Naive thymus-derived CD8-positive, alpha-beta T cell (primary cell): ENCODE measurements around the gene MVK. TPM values are rescaled to one million over a fixed set of nuclear protein-coding genes. Genes with fewer than 3 reads are reported as not detected.

Experiments used
- ATAC-seq, 2 donors: fragments of 150-1000 bp; cut with Tn5 transposase in 1 of 2; sonication (Bioruptor Pico), chemical (Tn5 transposase) in 1 of 2; 1 replicate in 1 of 2; 2 replicates in 1 of 2; pipeline ENCODE4 v1.10.0; 2021; ENCODE audit warnings: mild to moderate bottlenecking in 2 of 2, moderate library complexity in 2 of 2
- POLR2A ChIA-PET: fragments of 350-600 bp; sonication (Branson Sonifier 250); formaldehyde crosslinking; loops from one replicate; lab custom pipeline; 2021; ENCODE audit warnings: antibody characterized with exemption; lab: Charles Lee
- DNase-seq, 10 donors: peaks; one replicate each; pipeline versions ENCODE4 v3.0.0 to v3.0.0-alpha.2; 2020 to 2022
- H3K27ac Mint-ChIP-seq, 10 donors: one replicate each; pipeline ENCODE4 v1.8.0; 2020 to 2022; ENCODE audit warnings: mild to moderate bottlenecking in 10 of 10, mixed read lengths in 10 of 10, moderate library complexity in 4 of 10, inconsistent platforms in 1 of 10
- H3K27me3 Mint-ChIP-seq, 5 donors: one replicate each; pipeline ENCODE4 v1.8.0; 2021 to 2022; ENCODE audit warnings: mixed read lengths in 5 of 5
- H3K36me3 Mint-ChIP-seq, 3 donors: one replicate each; pipeline ENCODE4 v1.8.0; 2020 to 2022; ENCODE audit warnings: mixed read lengths in 3 of 3, mild to moderate bottlenecking in 2 of 3, inconsistent platforms in 1 of 3
- H3K4me1 Mint-ChIP-seq, 4 donors: one replicate each; pipeline ENCODE4 v1.8.0; 2021 to 2022; ENCODE audit warnings: mixed read lengths in 4 of 4
- H3K4me3 Mint-ChIP-seq, 10 donors: one replicate each; pipeline ENCODE4 v1.8.0; 2020 to 2022; ENCODE audit warnings: mild to moderate bottlenecking in 10 of 10, mixed read lengths in 10 of 10, moderate library complexity in 6 of 10, inconsistent platforms in 1 of 10
- H3K9me3 Mint-ChIP-seq, 9 donors: one replicate each; pipeline ENCODE4 v1.8.0; 2020 to 2022; ENCODE audit warnings: mixed read lengths in 9 of 9, mild to moderate bottlenecking in 3 of 9, inconsistent platforms in 1 of 9, moderate library complexity in 1 of 9
- polyA plus RNA-seq, 3 donors: library from polyadenylated mRNA; unstranded; fragments of 300-500 nt; fragmentation: Illumina TruSeq; gene quantifications; one replicate each; pipeline ENCODE4 v1.2.3, GENCODE V29; 2021
- total RNA-seq, 8 experiments: library from RNA in 2 of 8; stranded (reverse) in 2 of 8; gene quantifications; one replicate each; pipeline ENCODE4 v1.2.3 and lab custom pipeline; 2021 to 2026

Gene MVK
- total and polyA plus RNA-seq, 5 experiments from 2014 or later: 2.6 to 11.5 (median 3.6) TPM

DNA sequence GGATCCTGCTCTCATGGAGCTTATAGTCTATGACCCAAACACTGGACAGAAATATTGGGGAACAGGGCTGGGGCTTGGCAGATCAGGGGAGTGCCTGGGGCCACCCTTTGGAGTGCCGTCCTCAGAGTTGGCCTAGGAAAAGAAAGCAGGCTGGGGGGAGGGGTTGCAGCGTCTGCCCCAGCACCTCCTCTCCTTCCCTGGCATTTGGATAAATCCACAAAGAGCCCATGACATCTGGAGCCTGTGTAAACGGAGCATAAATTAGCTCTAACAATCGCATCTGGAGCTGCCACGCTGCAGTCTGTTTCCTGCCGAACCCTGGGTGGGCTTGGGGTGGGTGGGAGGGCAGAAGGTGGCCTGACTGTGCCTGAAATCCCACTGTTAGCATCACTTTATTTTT, 63.8 kb downstream of the MVK start:
- Mint-ChIP-seq H3K27ac (no peak overlapping the region), H3K4me3 (no peak overlapping the region), H3K27me3 (peaks cover 3 to 22% (median 8%) of the 10 kb centered on the region in 5 donors), H3K36me3 (no peaks in the 10 kb centered on the region), H3K9me3 (peaks cover 0 to 10% (median 0%) of the 10 kb centered on the region in 9 donors), H3K4me1 (no peaks in the 10 kb centered on the region)
- DNase-seq (peak in 1 of 10 donors; percentile 27), ATAC-seq (no peak)
- POLR2A ChIA-PET: no interaction called here

DNA sequence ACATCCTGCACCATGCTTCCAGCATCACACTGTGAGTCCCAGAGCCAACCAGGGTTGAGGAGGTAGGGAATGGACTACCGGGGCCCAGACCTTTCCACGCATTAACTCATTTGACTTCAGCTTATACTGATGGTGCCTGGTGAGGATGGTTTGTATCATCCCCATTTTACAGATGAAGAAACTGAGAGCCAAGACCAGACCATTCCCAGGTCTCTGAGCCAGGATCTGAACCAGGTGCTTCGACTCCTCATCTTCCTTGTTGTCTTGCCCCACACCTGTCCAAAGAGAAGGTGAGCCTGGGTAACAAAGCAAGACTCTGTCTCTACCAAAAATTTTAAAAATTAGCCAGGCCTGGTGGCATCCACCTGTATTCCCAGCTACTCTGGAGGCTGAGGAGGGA, 64.4 kb downstream of the MVK start:
- H3K4me1 Mint-ChIP-seq: no peaks in the 10 kb centered on the region
- H3K36me3 Mint-ChIP-seq: no peaks in the 10 kb centered on the region
- no peak for ATAC-seq
- H3K27ac Mint-ChIP-seq: no peak overlapping the region
- no peak overlapping the region for H3K4me3 Mint-ChIP-seq
- DNase-seq: no peak
- POLR2A ChIA-PET: no interaction called here
- peaks cover 0 to 10% (median 0%) of the 10 kb centered on the region in 9 donors for H3K9me3 Mint-ChIP-seq
- H3K27me3 Mint-ChIP-seq: peaks cover 3 to 22% (median 8%) of the 10 kb centered on the region in 5 donors

DNA sequence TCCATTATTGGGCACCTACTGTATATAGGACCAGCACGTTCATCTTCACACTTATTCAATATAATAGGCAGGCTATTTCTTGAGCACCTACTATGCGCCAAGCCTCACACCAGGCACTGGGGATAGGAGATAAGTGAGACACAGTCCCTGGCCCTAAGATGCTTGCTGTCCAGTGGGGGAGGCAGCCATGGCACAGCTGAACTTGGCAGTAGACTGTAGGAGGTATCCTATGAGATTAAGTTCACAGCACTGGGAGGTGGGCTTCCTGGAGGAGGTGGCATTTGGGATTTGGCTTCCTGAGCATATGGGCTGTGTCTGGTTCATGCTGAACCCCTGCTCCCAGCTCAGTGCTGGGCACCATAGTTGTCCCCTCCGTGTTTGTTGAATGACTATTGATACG, 65.1 kb downstream of the MVK start:
- ATAC-seq (no peak), DNase-seq (peak in 1 of 10 donors; percentile 34)
- Mint-ChIP-seq H3K27ac (no peak overlapping the region), H3K4me1 (no peaks in the 10 kb centered on the region), H3K9me3 (peaks cover 0 to 6% (median 0%) of the 10 kb centered on the region in 9 donors), H3K4me3 (no peak overlapping the region), H3K27me3 (peaks cover 3 to 22% (median 8%) of the 10 kb centered on the region in 5 donors), H3K36me3 (no peaks in the 10 kb centered on the region)
- POLR2A ChIA-PET: no interaction called here

DNA sequence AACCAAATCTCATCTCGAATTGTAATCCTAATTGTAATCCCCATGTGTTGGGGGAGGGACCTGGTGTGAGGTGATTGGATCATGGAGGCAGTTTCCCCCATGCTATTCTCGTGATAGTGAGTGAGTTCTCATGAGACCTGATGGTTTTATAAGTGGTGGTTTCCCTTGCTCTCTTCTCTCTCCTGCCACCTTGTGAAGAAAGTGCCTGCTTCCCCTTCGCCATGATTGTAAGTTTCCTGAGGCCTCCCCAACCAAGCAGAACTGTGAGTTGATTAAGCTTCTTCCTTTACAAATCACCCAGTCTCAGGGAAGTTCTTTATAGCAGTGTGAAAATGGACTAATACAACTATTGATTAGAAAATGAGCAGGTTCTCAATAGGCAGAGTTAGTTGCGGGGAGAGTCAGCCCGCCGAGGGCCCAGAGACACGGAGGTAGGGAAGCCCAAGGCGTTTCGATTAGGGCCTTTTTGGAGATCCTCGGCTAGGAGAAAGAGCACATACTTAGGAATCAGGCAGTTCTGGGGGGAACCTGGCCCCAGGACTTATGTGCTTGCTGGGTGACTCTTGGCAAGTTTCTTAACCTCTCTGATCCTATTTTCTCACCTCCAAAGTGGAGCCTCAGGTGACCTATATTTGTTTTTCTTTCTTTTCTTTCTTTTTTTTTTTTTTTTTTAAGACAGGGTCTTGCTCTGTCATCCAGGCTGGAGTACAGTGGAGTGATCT, 65.7 kb downstream of the MVK start:
- Mint-ChIP-seq H3K36me3 (no peaks in the 10 kb centered on the region), H3K9me3 (no peaks in the 10 kb centered on the region), H3K4me1 (no peaks in the 10 kb centered on the region), H3K4me3 (no peak overlapping the region), H3K27me3 (peaks cover 3 to 22% (median 8%) of the 10 kb centered on the region in 5 donors), H3K27ac (no peak overlapping the region)
- POLR2A ChIA-PET: no interaction called here
- DNase-seq (peak in 1 of 10 donors; percentile 54), ATAC-seq (no peak)

DNA sequence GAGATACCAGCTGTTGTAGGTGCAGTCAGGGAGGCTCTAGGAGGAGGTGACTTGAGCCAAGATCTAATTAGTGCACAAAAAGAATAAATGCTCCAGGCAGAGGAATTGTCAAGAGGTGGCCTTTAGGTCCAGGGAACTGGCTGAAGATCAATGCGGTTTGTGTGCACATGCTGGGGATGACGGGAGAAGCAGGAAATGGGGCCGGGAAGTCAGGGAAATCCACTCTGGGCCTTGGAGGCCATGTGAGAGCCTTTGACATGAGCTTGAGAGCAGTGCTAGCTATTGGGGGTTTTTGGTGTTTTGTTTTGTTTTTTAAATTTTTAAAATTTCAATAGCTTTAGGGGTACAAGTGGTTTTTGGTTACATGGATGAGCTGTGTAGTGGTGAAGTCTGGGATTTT, 67.4 kb downstream of the MVK start:
- no peaks in the 10 kb centered on the region for H3K36me3 Mint-ChIP-seq
- POLR2A ChIA-PET: no interaction called here
- no peaks in the 10 kb centered on the region for H3K9me3 Mint-ChIP-seq
- H3K27me3 Mint-ChIP-seq: peaks cover 3 to 34% (median 12%) of the 10 kb centered on the region in 5 donors
- no peak for DNase-seq
- H3K4me1 Mint-ChIP-seq: no peaks in the 10 kb centered on the region
- H3K4me3 Mint-ChIP-seq: no peak overlapping the region
- H3K27ac Mint-ChIP-seq: no peak overlapping the region
- ATAC-seq: no peak

DNA sequence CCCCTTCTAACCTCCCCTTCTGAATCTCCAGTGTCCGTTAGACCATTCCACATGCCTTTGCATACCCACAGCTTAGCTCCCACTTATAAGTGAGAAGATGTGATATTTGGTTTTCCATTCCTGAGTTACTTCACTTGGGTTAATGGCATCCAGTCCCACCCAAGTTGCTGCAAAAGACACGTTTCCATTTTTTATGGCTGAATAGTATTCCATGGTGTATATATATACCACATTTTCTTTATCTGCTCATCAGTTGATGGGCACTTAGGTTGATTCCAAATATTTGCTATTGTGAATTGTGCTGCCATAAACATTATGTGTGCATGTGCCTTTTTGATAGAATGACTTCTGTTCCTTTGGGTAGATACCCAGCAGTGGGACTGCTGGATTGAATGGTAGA, 67.8 kb downstream of the MVK start:
- Mint-ChIP-seq H3K4me1 (no peaks in the 10 kb centered on the region), H3K27me3 (peaks cover 3 to 37% (median 15%) of the 10 kb centered on the region in 5 donors), H3K27ac (no peak overlapping the region), H3K36me3 (no peaks in the 10 kb centered on the region), H3K4me3 (no peak overlapping the region), H3K9me3 (no peaks in the 10 kb centered on the region)
- POLR2A ChIA-PET: no interaction called here
- ATAC-seq: no peak
- DNase-seq: no peak

DNA sequence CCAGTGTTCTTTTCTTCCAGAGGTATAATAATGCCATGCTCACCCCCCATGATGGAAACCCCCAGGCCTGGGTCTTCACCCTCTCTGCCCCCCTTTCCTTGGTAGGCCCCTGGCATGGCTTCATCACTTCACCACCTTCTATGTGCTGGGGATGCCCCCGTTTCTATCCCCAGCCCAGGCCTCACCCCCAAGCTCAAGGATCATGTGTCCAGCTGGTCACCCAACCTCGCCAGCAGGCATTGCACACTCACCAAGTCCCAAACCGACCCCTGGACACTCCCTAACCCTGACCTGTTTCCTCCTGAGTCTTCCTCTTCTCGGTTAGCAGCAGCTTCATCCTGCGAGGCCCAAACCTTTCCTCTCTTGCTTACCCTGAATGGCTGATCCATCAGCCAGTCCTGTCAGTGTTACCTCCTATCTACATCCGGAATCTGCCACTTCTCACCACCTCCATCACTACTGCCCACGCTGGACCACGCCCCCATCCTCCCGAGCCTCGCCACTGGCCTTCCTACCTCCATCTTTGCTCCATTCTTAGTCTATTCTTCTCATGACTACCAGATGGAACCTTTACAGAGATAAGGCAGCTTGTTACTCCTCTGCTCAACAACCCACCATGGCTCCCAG, 69.0 kb downstream of the MVK start:
- Mint-ChIP-seq H3K27ac (no peak overlapping the region), H3K4me1 (no peaks in the 10 kb centered on the region), H3K9me3 (no peaks in the 10 kb centered on the region), H3K27me3 (peaks cover 13 to 45% (median 22%) of the 10 kb centered on the region in 5 donors), H3K4me3 (no peak overlapping the region), H3K36me3 (no peaks in the 10 kb centered on the region)
- POLR2A ChIA-PET: no interaction called here
- ATAC-seq (no peak), DNase-seq (peak in 1 of 10 donors; percentile 10)

DNA sequence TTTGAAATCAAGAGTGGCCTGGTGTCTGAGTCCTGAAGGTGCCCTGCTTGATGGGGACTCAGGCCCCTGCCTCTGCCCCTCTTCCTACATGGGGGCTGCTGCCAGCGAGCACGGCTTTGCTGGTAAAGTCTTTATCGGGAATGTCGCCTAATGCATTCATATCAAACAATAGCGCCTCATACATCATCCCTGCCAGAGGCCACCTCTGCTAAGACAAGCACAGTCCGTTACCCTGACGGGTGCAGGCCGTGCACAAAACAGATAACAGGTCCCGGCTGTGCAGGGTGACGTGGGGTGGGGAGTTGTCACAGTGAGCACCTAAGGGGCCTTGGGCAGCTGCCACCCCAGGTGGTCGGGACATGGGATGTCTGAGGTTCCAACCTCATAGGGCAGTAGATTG, 71.6 kb downstream of the MVK start:
- POLR2A ChIA-PET: no interaction called here
- Mint-ChIP-seq H3K36me3 (no peaks in the 10 kb centered on the region), H3K4me1 (no peaks in the 10 kb centered on the region), H3K4me3 (no peak overlapping the region), H3K27ac (peak overlapping the region in 1 of 10 donors; percentile 12), H3K27me3 (peaks cover 15 to 47% (median 21%) of the 10 kb centered on the region in 5 donors), H3K9me3 (no peaks in the 10 kb centered on the region)
- peak in 1 of 10 donors; percentile 60 for DNase-seq
- ATAC-seq: no peak

DNA sequence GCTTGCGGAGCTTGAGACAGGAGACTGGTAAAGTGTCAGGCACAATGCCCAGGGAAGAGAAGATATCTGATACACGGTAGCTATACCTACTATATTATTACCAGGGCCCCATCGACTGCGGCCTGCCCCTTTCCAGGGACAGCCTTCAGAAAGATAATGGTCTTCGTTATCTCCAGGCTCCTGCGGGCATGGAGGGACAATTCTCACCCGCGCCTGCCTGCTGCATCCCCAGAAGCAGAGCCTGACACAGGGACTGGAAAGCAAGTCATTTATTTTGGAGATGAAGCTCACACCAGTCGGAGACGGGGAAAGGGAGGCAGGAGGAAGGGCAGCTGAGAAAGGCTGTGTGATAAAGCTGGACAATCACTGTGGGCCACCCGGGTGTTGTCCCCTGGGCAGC, 72.1 kb downstream of the MVK start:
- DNase-seq (peak in 1 of 10 donors; percentile 36), ATAC-seq (no peak)
- Mint-ChIP-seq H3K4me1 (no peaks in the 10 kb centered on the region), H3K27ac (no peak overlapping the region), H3K27me3 (peaks cover 14 to 48% (median 21%) of the 10 kb centered on the region in 5 donors), H3K36me3 (no peaks in the 10 kb centered on the region), H3K9me3 (no peaks in the 10 kb centered on the region), H3K4me3 (no peak overlapping the region)
- POLR2A ChIA-PET: no interaction called here

Other genes starting within 250 kb of the MVK start
- not detected for gene MYO1H, start 225.9 kb upstream of the MVK start, total RNA-seq
- gene MYO1H, start 225.9 kb upstream of the MVK start, polyA plus RNA-seq: not detected
- 10 to 100 TPM; 25.8 to 30.0 TPM for gene KCTD10, start 96.5 kb upstream of the MVK start, total RNA-seq
- 10 to 100 TPM; 16.3 to 21.6 (median 20.0) TPM for gene KCTD10, start 96.5 kb upstream of the MVK start, polyA plus RNA-seq
- 10 to 100 TPM; 46.9 to 48.7 TPM for gene UBE3B, start 96.2 kb upstream of the MVK start, total RNA-seq
- gene UBE3B, start 96.2 kb upstream of the MVK start, polyA plus RNA-seq: 10 to 100 TPM; 14.0 to 19.4 (median 17.1) TPM
- 10 to 100 TPM; 20.6 to 21.6 TPM for gene MMAB, start 290 bp upstream of the MVK start, total RNA-seq
- 10 to 100 TPM; 28.2 to 39.1 (median 36.0) TPM for gene MMAB, start 290 bp upstream of the MVK start, polyA plus RNA-seq
- 1 to 10 TPM; 1.6 TPM for gene FAM222A, start 140.0 kb downstream of the MVK start, total RNA-seq
- under 1 TPM; 0.16 to 0.28 (median 0.22) TPM for gene FAM222A, start 140.0 kb downstream of the MVK start, polyA plus RNA-seq